ENCODE data around the gene CDC42SE1.

CDC42SE1 gene

GRCh38 chr1:151026460-151026859 is 33.0 kb downstream of the CDC42SE1 start:
- no peak for DNase-seq (ENCODE audit: low read depth)
- TF ChIP-seq, protein P1, sequence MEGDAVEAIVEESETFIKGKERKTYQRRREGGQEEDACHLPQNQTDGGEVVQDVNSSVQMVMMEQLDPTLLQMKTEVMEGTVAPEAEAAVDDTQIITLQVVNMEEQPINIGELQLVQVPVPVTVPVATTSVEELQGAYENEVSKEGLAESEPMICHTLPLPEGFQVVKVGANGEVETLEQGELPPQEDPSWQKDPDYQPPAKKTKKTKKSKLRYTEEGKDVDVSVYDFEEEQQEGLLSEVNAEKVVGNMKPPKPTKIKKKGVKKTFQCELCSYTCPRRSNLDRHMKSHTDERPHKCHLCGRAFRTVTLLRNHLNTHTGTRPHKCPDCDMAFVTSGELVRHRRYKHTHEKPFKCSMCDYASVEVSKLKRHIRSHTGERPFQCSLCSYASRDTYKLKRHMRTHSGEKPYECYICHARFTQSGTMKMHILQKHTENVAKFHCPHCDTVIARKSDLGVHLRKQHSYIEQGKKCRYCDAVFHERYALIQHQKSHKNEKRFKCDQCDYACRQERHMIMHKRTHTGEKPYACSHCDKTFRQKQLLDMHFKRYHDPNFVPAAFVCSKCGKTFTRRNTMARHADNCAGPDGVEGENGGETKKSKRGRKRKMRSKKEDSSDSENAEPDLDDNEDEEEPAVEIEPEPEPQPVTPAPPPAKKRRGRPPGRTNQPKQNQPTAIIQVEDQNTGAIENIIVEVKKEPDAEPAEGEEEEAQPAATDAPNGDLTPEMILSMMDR (conservative IDR thresholded peaks at IDR 0.05; ENCODE audit: low read depth, low read length) = no peak
- H3K4me3 ChIP-seq (ENCODE audit: low read depth, low read length) = no peak overlapping the region

DNA sequence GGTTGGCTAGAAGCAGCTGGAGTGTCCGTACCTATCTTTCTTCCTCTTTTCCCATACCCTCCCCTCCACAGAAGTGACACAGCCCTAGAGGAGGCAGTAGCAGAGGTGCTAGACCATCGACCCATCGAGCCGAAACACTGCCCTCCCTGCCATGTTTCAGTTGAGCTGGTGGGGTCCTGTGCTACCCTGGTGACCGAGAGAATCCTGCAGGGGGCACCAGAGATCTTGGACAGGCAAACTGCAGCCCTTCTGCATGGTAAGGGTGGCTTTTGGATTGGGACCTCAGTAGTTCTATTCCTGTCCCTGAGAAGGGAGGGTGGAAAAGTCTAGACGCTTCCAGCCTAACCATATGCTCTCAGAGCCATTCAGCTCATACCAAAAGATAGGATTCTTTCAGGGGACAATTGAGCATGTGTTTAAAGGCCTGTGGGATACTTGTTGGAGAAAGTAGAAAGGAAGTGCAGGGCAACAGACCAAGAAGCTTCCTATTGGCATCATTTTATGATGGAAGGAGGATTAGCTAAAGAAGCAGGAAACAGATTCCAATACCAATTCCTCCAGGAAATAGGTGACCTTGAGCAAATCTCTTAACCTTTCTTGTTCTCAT is 34.8 kb downstream of the CDC42SE1 start:
- TF ChIP-seq, protein P1 (conservative IDR thresholded peaks at IDR 0.05; ENCODE audit: low read depth, low read length) = peak; percentile 93
- peak; percentile 81 for DNase-seq (ENCODE audit: low read depth)
- no peak overlapping the region for H3K4me3 ChIP-seq (ENCODE audit: low read depth, low read length)

DNA sequence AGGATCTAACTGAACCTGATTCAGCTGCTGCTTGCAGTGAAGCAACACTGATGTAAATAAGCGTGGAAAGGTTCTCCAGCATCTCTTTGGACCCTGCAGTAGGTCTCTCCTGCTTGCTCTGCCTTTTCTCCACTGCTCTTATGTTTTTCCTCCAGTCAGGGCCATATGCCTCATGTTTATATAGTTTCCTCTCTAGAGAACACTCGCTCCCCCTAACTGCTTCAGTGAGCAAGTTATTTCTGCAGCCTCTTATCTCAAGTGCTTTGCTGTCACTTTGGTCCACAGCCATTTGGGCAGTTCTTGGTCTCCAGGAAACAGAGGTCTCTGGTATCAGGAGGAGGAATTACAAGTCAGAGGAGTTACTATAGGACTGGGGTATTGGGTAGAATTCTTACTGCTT is 45.9 kb downstream of the CDC42SE1 start:
- TF ChIP-seq, protein P1 (conservative IDR thresholded peaks at IDR 0.05; ENCODE audit: low read depth, low read length) = peak; percentile 40
- peak; percentile 81 for DNase-seq (ENCODE audit: low read depth)
- no peak overlapping the region for H3K4me3 ChIP-seq (ENCODE audit: low read depth, low read length)

DNA sequence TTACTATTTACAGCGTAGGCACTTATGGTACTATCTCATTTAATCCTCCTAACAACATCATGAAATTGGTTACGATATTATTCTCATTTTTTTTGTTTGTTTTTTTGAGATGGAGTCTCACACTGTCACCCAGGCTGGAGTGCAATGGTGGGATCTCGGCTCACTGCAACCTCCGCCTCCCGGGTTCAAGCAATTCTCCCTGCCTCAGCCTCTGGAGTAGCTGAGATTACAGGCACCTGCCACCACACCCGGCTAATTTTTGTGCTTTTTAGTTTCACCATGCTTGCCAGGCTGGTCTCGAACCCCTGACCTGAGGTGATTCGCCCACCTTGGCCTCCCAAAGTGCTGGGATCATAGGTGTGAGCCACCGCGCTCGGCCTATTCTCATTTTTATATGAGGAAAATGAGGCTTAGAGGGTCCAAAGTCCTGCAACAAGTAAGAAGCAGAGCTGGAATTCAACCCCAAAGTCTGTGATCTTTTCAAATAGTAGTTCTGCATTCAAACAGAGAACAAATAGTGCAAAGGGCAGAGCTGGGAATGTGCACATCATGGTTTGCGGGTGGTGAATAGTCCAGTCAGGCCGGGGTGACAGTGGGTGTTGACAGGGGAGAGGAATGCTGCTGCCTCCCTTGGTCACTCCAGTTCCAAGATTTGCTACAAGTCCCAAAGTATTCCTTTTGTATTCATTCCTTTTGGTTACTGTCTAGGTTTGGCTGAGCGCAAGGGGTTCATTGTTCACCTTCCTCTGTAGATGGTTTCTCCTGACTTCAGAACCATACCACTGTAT is 46.5 kb downstream of the CDC42SE1 start:
- H3K4me3 ChIP-seq (ENCODE audit: low read depth, low read length) = no peak overlapping the region
- TF ChIP-seq, protein P1 (conservative IDR thresholded peaks at IDR 0.05; ENCODE audit: low read depth, low read length) = no peak

DNA sequence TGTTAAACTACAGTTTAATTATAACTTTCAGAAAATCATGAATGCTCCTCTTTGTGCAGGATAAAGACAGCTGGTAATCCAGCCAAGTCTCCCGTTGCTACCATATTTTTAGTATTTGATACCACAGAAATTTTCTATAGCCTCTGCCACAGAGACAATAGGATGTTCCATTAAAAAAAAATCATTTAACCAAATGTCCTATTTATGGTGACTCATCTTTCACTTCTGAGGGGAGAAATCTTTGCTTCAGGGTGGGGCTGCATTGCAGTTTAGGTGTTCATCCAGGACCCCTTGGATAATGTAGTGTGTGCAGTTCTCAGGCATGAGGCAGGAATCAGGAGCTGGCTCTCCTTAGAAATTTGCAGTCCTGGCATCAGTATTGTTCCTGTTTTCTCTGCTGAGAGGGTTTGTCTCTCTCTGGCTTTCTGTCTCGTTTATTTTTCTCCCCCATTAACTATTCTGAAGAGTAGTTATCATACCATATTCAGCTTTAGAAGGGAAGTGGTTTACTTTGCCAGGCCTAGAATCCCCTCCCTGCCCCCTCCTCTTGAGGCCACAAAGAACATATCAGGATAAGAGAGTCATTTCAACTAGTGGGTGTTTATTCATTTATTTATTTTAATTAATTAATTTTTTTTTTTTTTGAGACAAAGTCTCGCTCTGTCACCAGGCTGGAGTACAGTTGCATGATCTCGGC is 48.1 kb downstream of the CDC42SE1 start:
- TF ChIP-seq, protein P1 (conservative IDR thresholded peaks at IDR 0.05; ENCODE audit: low read depth, low read length) = no peak
- no peak for DNase-seq (ENCODE audit: low read depth)
- H3K4me3 ChIP-seq (ENCODE audit: low read depth, low read length) = no peak overlapping the region

More for the DNA sequence above, 46.5 kb downstream of the CDC42SE1 start:
- peak; percentile 88 for DNase-seq (ENCODE audit: low read depth)

DNA sequence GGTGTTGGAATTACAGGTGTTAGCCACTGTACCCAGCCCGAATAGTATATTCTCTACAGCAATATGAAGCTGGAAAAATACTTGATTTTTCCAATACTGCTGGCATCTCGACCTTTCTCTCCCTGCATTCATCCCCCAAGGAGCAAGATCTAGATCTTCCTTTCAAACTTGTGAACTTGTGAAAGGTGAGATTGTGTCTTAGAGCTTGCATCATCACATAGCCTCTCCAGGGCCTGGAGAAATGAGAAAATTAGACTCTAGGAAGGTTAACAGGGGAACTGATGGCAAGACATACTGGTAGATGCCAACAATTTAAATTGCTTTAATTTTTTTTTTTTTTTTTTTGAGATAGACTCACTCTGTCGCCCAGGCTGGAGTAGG is 49.1 kb downstream of the CDC42SE1 start:
- no peak overlapping the region for H3K4me3 ChIP-seq (ENCODE audit: low read depth, low read length)
- DNase-seq (ENCODE audit: low read depth) = no peak
- TF ChIP-seq, protein P1 (conservative IDR thresholded peaks at IDR 0.05; ENCODE audit: low read depth, low read length) = no peak

Measured in choroid plexus epithelial cell (primary cell).